NCI-H2227 (cell line): ENCODE results near the gene TCF7L1.
"Not testable (repeated sequence)": the region's sequence is repeated elsewhere in the genome, so short reads cannot be mapped to it uniquely, and the experiment has no call there.

Experiments
- DNase-seq: peaks from one replicate; lab custom pipeline; 2025; ENCODE audit not compliant: unreplicated experiment; lab: John Stamatoyannopoulos, UW

TCF7L1 gene

GRCh38 chr2:85132834-85133637 is at the start of gene TCF7L1:
Gene TCF7L1 (plus strand): TSS chr2:85133392. CDS start chr2:85133685, 293 bp downstream.
- DNase-seq: peak; percentile 89

- no peak for DNase-seq
Observed at GRCh38 chr2:85085563-85085962, 47.6 kb upstream of the TCF7L1 start.

- DNase-seq: no peak
Observed at GRCh38 chr2:85087541-85087940, 45.7 kb upstream of the TCF7L1 start.

- DNase-seq: no peak
Observed at GRCh38 chr2:85088921-85089320, 44.3 kb upstream of the TCF7L1 start.

GRCh38 chr2:85089585-85089984 is 43.6 kb upstream of the TCF7L1 start:
- DNase-seq: no peak

GRCh38 chr2:85091838-85092237 is 41.4 kb upstream of the TCF7L1 start:
- no peak for DNase-seq

- no peak for DNase-seq
Observed at GRCh38 chr2:85095094-85095493, 38.1 kb upstream of the TCF7L1 start.

GRCh38 chr2:85096616-85097015 is 36.6 kb upstream of the TCF7L1 start:
- no peak for DNase-seq

GRCh38 chr2:85104228-85104627 is 29.0 kb upstream of the TCF7L1 start:
- DNase-seq: no peak

- no peak for DNase-seq
Observed at GRCh38 chr2:85106489-85107180, 26.6 kb upstream of the TCF7L1 start.

- DNase-seq: no peak
Observed at GRCh38 chr2:85110991-85111560, 22.1 kb upstream of the TCF7L1 start.

GRCh38 chr2:85111819-85112281 is 21.3 kb upstream of the TCF7L1 start:
- no peak for DNase-seq

GRCh38 chr2:85112906-85113625 is 20.1 kb upstream of the TCF7L1 start:
- DNase-seq: no peak

GRCh38 chr2:85114586-85115330 is 18.4 kb upstream of the TCF7L1 start:
- DNase-seq: no peak

GRCh38 chr2:85116207-85116606 is 17.0 kb upstream of the TCF7L1 start:
- no peak for DNase-seq

GRCh38 chr2:85119900-85120299 is 13.3 kb upstream of the TCF7L1 start:
- DNase-seq: no peak

GRCh38 chr2:85120363-85120762 is 12.8 kb upstream of the TCF7L1 start:
- DNase-seq: no peak

- not testable (repeated sequence) for DNase-seq
Observed at GRCh38 chr2:85126462-85126861, 6.7 kb upstream of the TCF7L1 start.

GRCh38 chr2:85129861-85130260 is 3.3 kb upstream of the TCF7L1 start:
- no peak for DNase-seq

GRCh38 chr2:85130407-85130806 is 2.8 kb upstream of the TCF7L1 start:
- no peak for DNase-seq

GRCh38 chr2:85131116-85131515 is 2.1 kb upstream of the TCF7L1 start:
- peak; percentile 56 for DNase-seq
